Endothelial cell of umbilical vein (primary cell): ENCODE data around the gene PROSER1. TPM values are rescaled to one million over a fixed set of nuclear protein-coding genes. Genes with fewer than 3 reads are reported as not detected.

Source experiments
- BruUV-seq: library from RNA; stranded (reverse); fragments of 400-500 nt; replicated peaks from 2 replicates; lab custom pipeline; 2021; lab: Mats Ljungman, UMichigan
- CTCF ChIA-PET: fragments of 300-600, 350-600 bp; sonication (Branson Sonifier 250); formaldehyde crosslinking; loops from one replicate; lab custom pipeline; 2021; ENCODE audit warnings: antibody characterized with exemption, inconsistent platforms; lab: Charles Lee
- POLR2A ChIA-PET: fragments of 300-600, 350-600 bp; sonication (Branson Sonifier 250); formaldehyde crosslinking; loops from one replicate; lab custom pipeline; 2021; ENCODE audit warnings: antibody characterized with exemption, inconsistent platforms; lab: Charles Lee
- DNase-seq: peaks from one replicate; pipeline ENCODE4 v3.0.0-alpha.2; 2011; ENCODE audit warnings: low read depth, low spot score
- FAIRE-seq: peaks from 2 replicates; lab custom pipeline; 2011; peaks lifted over from hg19 to GRCh38; lab: Jason Lieb, UNC
- H2AFZ ChIP-seq: 2 replicates; pipeline ENCODE4 v1.6.0; 2012; ENCODE audit warnings: low read depth, low read length, control low read depth, inconsistent platforms
- H3K27ac ChIP-seq: 2 replicates; pipeline ENCODE4 v1.5.1; 2011; ENCODE audit warnings: low read depth, mild to moderate bottlenecking, control low read depth, low read length, moderate library complexity; ENCODE audit not compliant: insufficient read depth
- H3K27me3 ChIP-seq, 2 experiments: 2 replicates each; pipeline versions ENCODE4 v1.6.0 to v1.6.1; 2011; ENCODE audit warnings: low read length in 2 of 2, mixed read lengths in 1 of 2; ENCODE audit not compliant: control insufficient read depth in 2 of 2, insufficient read depth in 2 of 2
- H3K36me3 ChIP-seq, 2 experiments: 2 replicates in 1 of 2; 3 replicates in 1 of 2; pipeline ENCODE4 v1.5.1; 2011; ENCODE audit warnings: low read length in 2 of 2, mild to moderate bottlenecking in 1 of 2, moderate library complexity in 1 of 2; ENCODE audit not compliant: control insufficient read depth in 2 of 2, insufficient read depth in 2 of 2; ENCODE audit errors: extremely low read depth in 1 of 2
- H3K4me1 ChIP-seq: 3 replicates; pipeline ENCODE4 v1.5.1; 2011; ENCODE audit warnings: mild to moderate bottlenecking, low read length; ENCODE audit not compliant: control insufficient read depth, insufficient read depth; ENCODE audit errors: extremely low read depth
- H3K4me2 ChIP-seq: 2 replicates; pipeline ENCODE4 v1.6.1; 2011; ENCODE audit warnings: low read length, control low read depth, mixed read lengths; ENCODE audit not compliant: insufficient read depth
- H3K4me3 ChIP-seq, 3 experiments: fragments of 200-600 bp in 1 of 3; sonication (generic), shearing (Covaris generic) in 1 of 3; replicated peaks in 1 of 3; 2 replicates each; pipeline ENCODE4 v1.5.1; 2011 to 2016; ENCODE audit warnings: control low read depth in 3 of 3, low read length in 3 of 3, mild to moderate bottlenecking in 2 of 3, inconsistent platforms in 1 of 3, low read depth in 1 of 3, moderate library complexity in 1 of 3; ENCODE audit not compliant: insufficient read depth in 1 of 3
- H3K79me2 ChIP-seq: 2 replicates; pipeline ENCODE4 v1.6.0; 2012; ENCODE audit warnings: low read length, inconsistent platforms; ENCODE audit not compliant: control insufficient read depth, insufficient read depth
- H3K9ac ChIP-seq: replicated peaks from 2 replicates; pipeline ENCODE3; 2011; ENCODE audit warnings: low read length, control low read depth; ENCODE audit not compliant: insufficient read depth; ENCODE audit errors: extremely low read depth
- H3K9me1 ChIP-seq: replicated peaks from 3 replicates; pipeline ENCODE4 v1.6.0; 2011; ENCODE audit warnings: mild to moderate bottlenecking, low read length; ENCODE audit not compliant: control insufficient read depth, insufficient read depth; ENCODE audit errors: extremely low read depth
- H3K9me3 ChIP-seq: replicated peaks from 2 replicates; pipeline ENCODE4 v1.5.1; 2012; ENCODE audit warnings: low read length, inconsistent platforms; ENCODE audit not compliant: control insufficient read depth, insufficient read depth
- H4K20me1 ChIP-seq: replicated peaks from 2 replicates; pipeline ENCODE3; 2011; ENCODE audit warnings: mild to moderate bottlenecking, low read length; ENCODE audit not compliant: control insufficient read depth, insufficient read depth; ENCODE audit errors: extremely low read depth
- CTCF ChIP-seq, 2 donors: IDR thresholded peaks; 1 replicate in 1 of 2; 2 replicates in 1 of 2; pipeline ENCODE4 v1.5.1; 2011; ENCODE audit warnings: low read length in 2 of 2, mild to moderate bottlenecking in 2 of 2, moderate library complexity in 2 of 2, control low read depth in 1 of 2, inconsistent platforms in 1 of 2, low read depth in 1 of 2; ENCODE audit not compliant: insufficient read depth in 1 of 2; ENCODE audit errors: extremely low read depth in 1 of 2
- EZH2 ChIP-seq: IDR thresholded peaks from 2 replicates; pipeline ENCODE4 v1.6.1; 2012; ENCODE audit warnings: borderline replicate concordance, low read depth, mild to moderate bottlenecking, moderate library complexity, low read length, inconsistent platforms; ENCODE audit not compliant: severe bottlenecking
- FOS ChIP-seq: IDR thresholded peaks from 2 replicates; pipeline ENCODE4 v1.6.1; 2011; ENCODE audit warnings: mild to moderate bottlenecking, low read length, moderate library complexity, borderline replicate concordance; ENCODE audit not compliant: insufficient read depth
- GATA2 ChIP-seq: IDR thresholded peaks from 2 replicates; pipeline ENCODE4 v1.7.0; 2011; ENCODE audit warnings: low read depth, mild to moderate bottlenecking, moderate library complexity, mixed read lengths, low read length; ENCODE audit not compliant: insufficient read length, insufficient read depth
- JUN ChIP-seq: IDR thresholded peaks from 2 replicates; pipeline ENCODE4 v1.6.1; 2011; ENCODE audit warnings: borderline replicate concordance, low read depth; ENCODE audit not compliant: insufficient read length, insufficient read depth
- MAX ChIP-seq: IDR thresholded peaks from 2 replicates; pipeline ENCODE4 v1.6.1; 2011; ENCODE audit not compliant: insufficient read depth, insufficient read length
- MYC ChIP-seq: IDR thresholded peaks from one replicate; pipeline ENCODE4 v1.6.1; 2011; ENCODE audit warnings: mild to moderate bottlenecking, low read depth, low read length
- POLR2A ChIP-seq: IDR thresholded peaks from 2 replicates; pipeline ENCODE4 v1.6.1; 2012; ENCODE audit warnings: low read depth, mild to moderate bottlenecking, control low read depth, low read length
- POLR2AphosphoS5 ChIP-seq: IDR thresholded peaks from 2 replicates; pipeline ENCODE4 v1.6.1; 2012; ENCODE audit warnings: low read depth, mild to moderate bottlenecking, control low read depth, low read length, moderate library complexity; ENCODE audit not compliant: insufficient read depth
- dilution Hi-C: fragments of 300-500 bp; cut with MboI; formaldehyde crosslinking; loops from one replicate; pipeline ENCODE4 v1.15.0; 2019; ENCODE audit warnings: low sequenced_read_pairs; ENCODE audit not compliant: extremely low pct_ligation_motif_present
- intact Hi-C: fragments of 100-400 bp; cut with micrococcal nuclease; formaldehyde crosslinking; loops from one replicate; pipeline ENCODE4 v1.10.0; 2022
- polyA plus RNA-seq, 4 experiments: library from polyadenylated mRNA; depleted of rRNA in 3 of 4; stranded (reverse) in 3 of 4; unstranded in 1 of 4; fragments of >200 nt; gene quantifications; 2 replicates each; pipeline versions ENCODE4 v1.2.1 to v1.2.3, GENCODE V29; 2011 to 2012; ENCODE audit warnings: missing spikeins in 1 of 4
- total RNA-seq: library from RNA; stranded (reverse); gene quantifications from 2 replicates; pipeline ENCODE4 v1.2.3, GENCODE V29; 2021

Gene PROSER1
- total and polyA plus RNA-seq, 2 donors (not counting 3 experiments of a cell fraction or from before 2014, with no cell fraction given), result 38.3 to 40.4 TPM

GRCh38 chr13:39047560-39047959, 9.7 kb upstream of the PROSER1 start:
- DNase-seq, result no peak
- no peak for FAIRE-seq
- ChIA-PET CTCF (interaction anchor here (3.4 to 3.8 kb wide), 2 partner anchors 564 to 568 kb away, joined by 26 to 34 read pairs; no protein-coding TSS in a partner anchor), POLR2A (no interaction called here)
- Histone ChIP-seq H3K4me1 (no peaks in the 10 kb centered on the region), H3K9me3 (no peaks in the 10 kb centered on the region), H3K4me3 (no peak overlapping the region), H3K27me3 (no peaks in the 10 kb centered on the region), H3K27ac (no peak overlapping the region), H3K79me2 (no peaks in the 10 kb centered on the region), H3K9ac (no peak overlapping the region), H3K9me1 (no peaks in the 10 kb centered on the region), H4K20me1 (no peaks in the 10 kb centered on the region), H2AFZ (no peak overlapping the region), H3K36me3 (no peaks in the 10 kb centered on the region), H3K4me2 (no peak overlapping the region)
- intact Hi-C loops, result no loop called here
- no TSS peak for BruUV-seq
- dilution Hi-C loops, result no loop called here
- TF ChIP-seq JUN (no peak), MAX (no peak), GATA2 (no peak)

- no peak overlapping the region for H3K4me2 ChIP-seq
- dilution Hi-C loops (no loop called here), intact Hi-C loops (no loop called here)
- DNase-seq (no peak), FAIRE-seq (no peak)
- BruUV-seq, result no TSS peak
- H3K27me3 ChIP-seq, result no peaks in the 10 kb centered on the region
- no peaks in the 10 kb centered on the region for H3K36me3 ChIP-seq
- POLR2A ChIA-PET, result no interaction called here
- no peak overlapping the region for H3K4me3 ChIP-seq
- no peak overlapping the region for H3K9ac ChIP-seq
- no peak overlapping the region for H3K27ac ChIP-seq
- CTCF ChIA-PET, result no interaction called here
- no peaks in the 10 kb centered on the region for H3K9me3 ChIP-seq
- no peaks in the 10 kb centered on the region for H3K79me2 ChIP-seq
- H2AFZ ChIP-seq, result no peak overlapping the region
- H3K9me1 ChIP-seq, result no peaks in the 10 kb centered on the region
- TF ChIP-seq EZH2 (no peak), MYC (no peak), POLR2A (no peak), CTCF (IDR thresholded peaks at IDR 0.05; ENCODE audit: extremely low read depth in 1 of 2, insufficient read depth in 1 of 2, low read depth in 1 of 2, low read length in 2 of 2) (no peak), FOS (no peak), GATA2 (no peak), JUN (no peak), POLR2AphosphoS5 (no peak), MAX (no peak)
- H4K20me1 ChIP-seq, result no peaks in the 10 kb centered on the region
- H3K4me1 ChIP-seq, result peaks cover under 1% of the 10 kb centered on the region
These were observed 6.6 kb upstream of the PROSER1 start for GRCh38 chr13:39044536-39044935.
